HG03139 (cell line): ENCODE results near the gene ADAMTS13.

Experiments
- ATAC-seq: cut with Tn5 transposase; IDR thresholded peaks from one replicate; pipeline ENCODE4 v1.9.1; 2021; ENCODE audit not compliant: unreplicated experiment

ADAMTS13 gene

DNA sequence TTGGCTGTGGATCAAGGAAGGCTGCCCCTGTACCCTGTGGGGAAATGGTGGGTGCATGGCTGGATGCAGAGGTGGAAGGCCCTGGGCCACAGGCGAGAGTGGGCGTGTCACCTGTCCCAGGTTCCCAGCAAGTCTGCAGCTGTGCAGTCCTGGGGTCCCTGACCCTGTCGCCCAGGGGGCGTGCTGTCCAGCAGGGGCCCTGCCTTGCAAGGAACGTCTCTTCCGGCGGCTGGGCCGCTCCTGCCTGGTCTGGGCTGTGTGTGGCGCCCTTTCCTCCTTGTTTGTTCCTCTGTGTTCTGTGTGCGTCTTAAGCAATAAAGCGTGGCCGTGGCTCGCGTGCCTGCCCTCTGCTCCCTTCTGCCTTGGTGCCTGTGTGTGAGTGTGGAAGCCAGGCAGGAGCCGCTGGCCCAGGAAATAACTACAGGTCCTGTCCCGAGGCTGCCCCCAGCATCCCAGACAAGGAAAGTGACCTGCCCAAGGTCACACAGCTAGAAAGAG lies 48.3 kb downstream of the ADAMTS13 start:
- ATAC-seq: no peak

DNA sequence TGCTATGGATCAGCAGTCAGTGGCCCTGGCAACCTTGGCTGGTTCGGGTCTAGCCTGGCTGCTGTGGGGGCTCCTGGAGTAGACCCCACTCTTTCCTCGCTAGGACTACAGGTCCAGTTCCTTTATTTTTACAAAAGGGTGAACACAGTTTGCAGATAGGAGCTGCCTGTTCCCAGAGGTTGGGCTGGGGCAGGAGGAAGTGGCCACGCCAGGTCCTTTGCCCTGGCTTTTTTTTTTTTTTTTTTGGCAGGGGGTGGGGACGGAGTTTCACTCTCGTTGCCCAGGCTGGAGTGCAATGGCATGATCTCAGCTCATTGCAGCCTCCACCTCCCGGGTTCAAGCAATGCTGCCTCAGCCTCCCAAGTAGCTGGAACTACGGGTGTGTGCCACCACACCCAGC lies 48.8 kb downstream of the ADAMTS13 start:
- no peak for ATAC-seq

DNA sequence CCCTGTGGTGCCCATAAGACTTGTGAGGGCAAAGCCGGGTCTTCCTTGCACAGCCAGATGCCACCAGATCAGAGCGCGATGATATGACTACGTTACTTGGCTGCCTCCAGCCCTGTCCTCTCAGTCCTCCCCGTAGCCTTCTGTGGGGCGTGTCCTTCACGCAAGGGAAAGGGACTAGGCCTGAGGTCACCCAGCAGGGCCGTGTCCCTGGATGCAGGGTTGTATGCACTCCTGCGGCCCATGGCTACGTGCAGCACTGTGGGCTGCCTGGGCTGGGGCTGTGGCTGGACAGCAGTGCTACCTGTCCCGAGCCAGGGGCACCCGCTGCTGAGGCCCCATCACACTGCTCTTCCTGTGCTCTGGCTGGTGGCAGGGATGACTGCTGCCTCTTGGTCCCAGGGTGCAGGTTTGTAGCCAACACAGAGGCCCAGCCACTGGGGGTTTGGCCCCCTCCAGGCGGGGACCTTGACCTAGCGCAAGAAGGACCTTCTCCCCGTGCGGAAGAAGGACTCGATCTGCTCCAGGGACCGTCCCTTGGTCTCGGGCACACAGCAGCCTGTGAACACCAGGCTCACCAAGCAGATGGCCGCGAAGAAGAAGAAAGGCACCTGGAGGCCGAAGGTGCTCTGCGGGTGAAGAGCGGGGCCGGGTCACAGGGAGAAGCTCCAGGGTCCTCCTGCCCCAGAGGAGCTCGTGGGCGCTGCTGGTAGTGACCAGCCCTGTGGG lies 49.5 kb downstream of the ADAMTS13 start:
- ATAC-seq: no peak

DNA sequence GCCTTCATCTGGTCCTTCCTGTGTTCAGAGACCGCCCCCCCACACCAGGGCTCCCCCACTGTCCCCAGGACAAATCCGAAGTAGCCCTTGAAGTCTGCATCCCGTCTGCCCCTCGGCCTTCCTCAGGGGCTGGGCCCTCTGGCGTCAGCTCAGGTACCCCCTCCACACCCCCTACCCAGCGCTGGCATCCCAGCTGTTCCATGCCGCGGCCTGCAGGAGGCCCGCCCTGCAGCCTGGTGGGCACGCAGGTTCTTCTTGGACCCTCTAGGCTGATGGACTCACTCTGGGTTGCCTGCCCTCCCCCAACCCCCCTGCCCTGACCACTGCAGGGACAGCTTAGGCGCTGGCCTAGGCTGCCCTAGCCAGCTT lies 50.1 kb downstream of the ADAMTS13 start:
- no peak for ATAC-seq

DNA sequence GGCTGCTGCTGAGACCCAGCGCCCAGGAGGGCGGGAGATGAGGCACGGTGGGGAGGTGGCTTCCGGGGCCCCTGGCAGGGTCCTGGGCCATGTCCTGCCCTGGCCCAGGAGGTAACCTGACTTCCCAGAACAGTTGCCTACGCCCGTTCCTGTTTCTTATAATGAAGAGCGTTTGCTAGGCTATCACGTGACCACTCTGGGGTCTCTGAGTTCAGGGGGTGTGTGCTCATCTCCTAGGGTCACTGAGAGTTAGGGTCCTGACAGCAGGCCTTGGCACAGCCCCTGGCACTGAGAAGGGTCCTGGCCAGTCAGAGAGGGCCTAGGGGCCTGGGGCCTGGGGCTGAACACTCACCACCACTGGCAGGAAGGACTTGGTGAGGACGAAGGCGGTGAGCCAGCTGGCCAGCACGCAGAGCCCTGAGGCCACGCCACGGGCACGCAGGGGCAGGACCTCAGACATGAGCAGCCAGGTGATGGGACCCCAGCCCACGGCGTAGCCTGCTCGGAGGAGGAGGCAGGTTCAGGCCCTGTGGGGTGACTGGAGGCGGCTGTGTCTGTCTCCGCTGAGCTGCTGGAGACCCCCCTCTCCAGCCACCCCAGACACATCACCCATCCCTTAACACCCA lies 50.7 kb downstream of the ADAMTS13 start:
- no peak for ATAC-seq

DNA sequence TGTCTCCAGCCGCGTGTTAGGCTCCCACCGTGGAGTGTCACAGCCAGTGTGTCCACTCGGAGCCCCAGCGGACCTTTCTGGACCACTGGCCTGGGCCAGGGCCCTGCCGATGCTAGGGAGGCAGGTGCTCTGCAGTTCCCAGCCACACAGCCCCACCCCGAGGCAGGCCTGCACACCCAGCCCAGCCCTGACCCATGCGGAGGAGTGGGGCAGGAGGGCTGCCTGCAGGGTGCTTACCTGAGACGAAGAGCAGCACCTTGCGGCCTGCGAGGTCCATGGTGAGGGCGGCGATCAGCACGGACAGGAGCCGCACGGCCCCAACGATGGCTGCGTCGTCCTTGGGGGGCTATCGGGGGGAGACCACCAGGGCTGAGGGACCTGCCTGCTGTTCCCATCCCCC lies 51.6 kb downstream of the ADAMTS13 start:
- no peak for ATAC-seq

DNA sequence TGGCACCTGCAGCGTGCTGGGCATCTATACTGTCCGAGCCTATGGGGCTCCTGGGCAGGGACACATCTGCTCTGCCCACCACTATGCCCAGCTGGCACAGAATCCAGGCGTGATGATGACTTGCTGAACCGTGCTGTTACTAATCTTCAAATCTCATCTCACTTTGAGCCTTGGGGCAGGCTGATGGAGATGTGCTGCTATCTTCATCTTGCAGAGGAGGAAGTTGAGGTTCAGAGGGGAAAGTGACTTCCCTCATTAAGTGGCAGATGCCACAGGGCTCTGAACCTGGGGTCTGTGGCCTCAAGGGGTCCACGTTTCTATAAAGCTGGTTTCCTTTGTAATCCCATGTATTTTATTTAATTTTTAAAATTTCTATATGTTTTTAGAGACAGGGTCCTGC lies 52.0 kb downstream of the ADAMTS13 start:
- no peak for ATAC-seq

DNA sequence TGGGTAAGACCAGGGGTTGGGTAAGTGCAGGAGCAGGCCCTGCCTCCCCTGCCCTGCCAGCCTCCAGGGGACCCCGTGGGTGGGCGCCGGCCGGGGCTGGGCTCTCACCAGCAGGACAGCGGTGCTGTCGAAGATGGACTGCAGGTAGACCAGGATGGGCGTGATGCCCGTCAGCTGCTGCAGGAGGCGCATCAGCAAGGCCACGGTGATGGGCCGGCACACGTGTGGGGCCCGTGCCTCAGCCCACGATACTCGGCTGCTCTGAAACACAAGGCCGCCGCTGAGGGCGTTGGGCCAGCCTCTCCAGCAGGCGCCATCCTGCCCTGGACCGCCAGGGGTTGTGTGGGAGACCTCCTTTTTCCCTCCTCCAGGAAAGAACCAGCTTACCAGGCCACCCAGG lies 52.7 kb downstream of the ADAMTS13 start:
- no peak for ATAC-seq

DNA sequence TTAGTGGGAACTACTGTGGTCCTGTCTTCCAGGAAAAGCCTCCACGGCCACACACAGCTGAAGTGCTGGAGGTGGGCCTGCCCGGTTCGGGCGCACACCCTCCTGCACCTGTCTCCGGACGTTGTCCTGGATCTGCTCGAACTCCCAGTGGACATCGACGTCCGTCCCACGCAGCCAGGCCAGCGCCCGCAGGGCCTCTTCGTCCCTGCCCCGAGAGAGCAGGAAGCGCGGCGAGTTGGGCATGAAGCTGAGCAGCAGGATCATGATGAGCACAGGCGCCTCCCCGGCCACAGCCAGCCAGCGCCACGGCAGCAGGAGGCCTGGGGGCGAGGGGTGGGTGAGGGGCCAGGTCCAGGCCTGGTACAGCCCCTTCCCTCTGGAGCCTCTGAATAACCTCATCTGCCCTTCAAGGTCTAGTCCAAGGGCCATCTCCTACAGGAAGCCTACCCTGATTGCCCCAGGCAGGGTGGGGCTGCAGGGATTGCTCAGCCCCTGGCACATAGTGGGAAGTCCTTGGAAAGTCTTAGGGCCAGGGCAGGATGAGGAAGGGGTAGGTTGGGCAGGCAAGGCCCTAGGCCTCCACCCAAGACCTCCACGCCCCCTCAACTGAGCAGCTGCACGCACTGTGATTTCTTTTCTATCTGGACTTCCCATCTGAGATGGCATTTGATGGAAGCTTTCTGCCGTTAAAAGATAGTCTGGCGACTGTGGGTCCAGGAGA lies 53.3 kb downstream of the ADAMTS13 start:
- no peak for ATAC-seq

DNA sequence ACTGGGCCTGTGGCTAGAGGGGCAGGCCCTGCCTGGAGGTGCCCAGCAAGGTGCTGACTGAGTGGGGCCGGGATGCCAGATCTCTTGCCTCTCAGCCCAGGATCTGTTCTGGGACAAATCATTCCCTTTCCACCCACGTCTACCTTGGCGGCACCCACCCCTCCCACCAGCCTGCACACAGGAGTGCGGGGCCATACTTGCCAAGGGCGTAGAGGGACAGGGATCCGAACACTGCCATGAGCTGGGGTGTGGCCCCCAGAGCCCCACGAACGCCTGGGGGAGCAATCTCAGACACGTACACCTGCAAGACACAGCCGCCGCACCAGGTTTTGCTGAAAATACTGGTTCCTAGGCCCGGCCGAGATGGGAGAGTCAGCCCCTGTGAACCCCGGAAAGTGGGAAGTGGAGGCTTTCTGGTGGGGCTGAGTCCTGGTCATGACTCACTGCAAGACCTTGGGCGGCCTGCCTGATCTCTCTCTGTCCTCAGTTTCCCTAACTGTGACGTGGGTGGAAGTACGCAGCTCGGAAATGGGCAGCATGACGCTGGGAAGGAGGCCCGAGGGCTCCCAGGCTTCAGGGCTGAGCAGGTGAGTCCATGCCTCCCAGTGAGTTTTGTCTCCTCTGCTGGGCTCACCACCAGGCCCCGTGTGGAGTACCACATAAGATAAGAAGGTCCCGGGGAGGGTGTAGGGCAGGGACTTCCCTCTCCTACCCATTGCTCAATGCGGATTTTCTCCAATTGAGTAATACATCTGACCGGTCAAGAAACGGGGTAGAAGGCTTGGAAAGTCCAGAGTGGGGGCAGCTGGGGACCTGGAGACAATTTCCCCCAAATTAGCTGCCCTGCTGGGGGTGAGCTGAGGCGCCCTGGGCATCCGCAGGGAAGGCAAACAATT lies 54.1 kb downstream of the ADAMTS13 start:
- no peak for ATAC-seq

DNA sequence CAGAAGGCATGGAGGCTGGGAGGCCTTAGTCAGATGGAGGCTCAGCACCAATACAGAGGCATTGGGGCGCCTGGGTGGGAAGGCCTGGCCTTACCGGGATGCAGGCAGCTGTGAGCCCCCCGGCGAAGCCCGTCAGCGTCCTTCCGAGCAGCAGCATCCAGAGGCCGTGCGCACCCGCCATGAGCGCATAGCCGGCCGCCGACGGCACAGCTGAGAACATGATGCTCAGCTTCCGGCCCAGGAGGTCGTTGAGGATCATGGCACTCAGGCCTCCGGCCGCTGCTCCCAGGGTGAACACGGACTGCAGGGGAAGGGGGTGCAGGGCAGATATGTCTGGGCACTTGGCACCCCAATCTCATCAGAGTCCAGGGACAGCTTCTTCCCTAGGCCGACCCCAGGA lies 54.8 kb downstream of the ADAMTS13 start:
- no peak for ATAC-seq

DNA sequence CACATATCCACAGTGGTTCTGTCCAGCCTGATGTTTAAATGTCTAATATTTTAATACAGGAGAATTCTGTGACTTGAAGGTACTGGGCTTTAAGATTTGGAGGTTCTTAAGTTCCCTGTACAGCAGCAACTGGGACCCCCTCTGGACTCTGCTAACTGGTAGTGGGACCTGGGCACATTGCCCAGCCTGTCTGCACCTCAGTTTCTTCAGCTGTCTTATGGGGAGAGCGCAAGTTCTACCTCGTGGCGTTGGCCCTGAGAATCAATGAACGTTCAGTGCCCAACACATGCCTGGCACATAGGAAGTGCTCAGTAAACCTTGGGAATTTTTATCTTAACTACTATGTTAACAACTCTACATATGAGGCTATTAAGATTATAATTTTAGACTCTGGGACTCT lies 55.3 kb downstream of the ADAMTS13 start:
- no peak for ATAC-seq

DNA sequence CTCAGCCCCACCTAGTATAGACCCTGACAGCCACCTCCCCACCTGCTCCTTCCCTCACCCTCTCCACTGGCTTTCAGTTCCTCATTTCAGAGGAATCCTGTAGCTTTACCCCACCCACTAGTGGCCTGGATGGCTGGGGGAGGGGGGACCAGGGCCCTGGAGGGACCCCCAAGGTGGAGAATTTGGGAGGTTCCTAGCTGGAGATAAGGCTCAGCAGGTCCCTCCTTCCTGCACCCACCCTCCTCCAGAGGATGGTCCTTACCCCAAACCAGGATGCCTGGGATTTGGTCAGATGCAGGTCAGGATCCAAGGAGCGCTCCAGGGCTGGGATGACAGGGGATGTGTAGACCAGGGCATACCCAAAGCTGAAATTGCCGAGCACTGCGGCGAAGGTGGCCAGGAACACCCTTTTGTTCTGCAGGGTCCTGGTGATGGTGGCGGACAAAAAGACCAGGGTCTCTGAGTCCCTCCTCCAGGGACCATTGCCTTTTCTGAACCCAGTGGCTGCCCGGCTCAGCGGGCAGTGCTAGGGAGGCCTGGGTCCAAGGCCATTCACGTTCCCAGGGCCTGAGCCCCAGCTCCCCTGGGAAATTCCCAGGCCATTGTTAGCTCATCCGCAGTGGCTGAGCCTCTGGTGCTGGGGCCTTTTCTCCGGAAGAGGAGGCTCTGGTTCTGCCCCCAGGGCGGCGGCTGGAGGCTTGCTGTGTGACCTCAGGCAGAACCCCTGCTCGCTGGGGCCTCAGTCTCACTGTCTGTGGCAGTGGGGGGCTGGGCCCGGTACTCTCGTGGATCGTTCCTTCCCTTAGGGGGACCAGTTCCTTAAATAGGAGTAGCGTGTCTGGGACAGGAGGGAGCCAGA lies 56.1 kb downstream of the ADAMTS13 start:
- ATAC-seq: peak; percentile 36

DNA sequence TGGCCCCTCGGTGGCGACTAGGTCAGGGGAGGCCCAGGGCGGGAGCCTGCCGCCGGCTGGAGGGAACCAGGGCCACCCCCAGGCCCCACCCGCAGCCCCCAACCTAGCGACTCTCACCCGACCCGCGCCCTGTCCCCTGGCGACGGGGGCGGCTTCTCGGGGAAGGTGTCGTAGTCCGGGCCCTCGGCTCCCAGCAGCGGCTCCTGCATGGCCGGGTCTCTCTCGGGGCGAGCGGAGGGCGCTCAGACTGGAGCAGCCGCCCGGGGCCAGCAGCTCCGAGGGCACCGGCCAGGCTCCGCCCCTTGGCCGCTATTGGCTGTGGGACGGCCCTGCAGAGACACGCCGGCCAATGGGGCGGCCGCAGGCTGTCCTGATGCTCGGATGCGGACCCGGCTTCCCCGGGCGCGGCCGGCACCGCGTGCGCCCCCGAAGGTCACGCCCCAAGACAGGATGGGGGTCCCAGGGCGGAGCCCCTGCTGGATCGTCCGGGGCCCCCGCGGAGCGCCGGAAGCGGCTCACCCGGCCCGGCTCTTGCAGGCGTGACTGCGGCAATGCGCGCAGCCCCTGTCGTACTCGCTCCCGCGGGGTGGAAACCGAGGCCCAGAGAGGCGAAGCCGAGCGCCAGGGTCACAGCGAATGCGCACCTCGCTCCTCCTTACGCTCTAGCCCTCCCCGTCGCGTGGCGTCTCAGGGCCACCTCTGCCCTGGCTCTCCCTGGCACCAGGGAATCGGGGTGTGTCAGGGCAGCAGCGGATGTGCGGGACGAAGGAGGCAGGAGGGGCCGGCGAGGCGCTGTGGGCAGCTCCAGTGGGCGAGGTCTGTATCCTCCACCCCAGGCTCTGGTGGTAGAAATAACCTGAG lies 56.9 kb downstream of the ADAMTS13 start, which contains the start of gene SLC2A6:
TSS of gene SLC2A6 (minus strand) at position 249 of the 861 bp plus-strand sequence. CDS start at position 209, 40 bp downstream.
- peak; percentile 70 for ATAC-seq

DNA sequence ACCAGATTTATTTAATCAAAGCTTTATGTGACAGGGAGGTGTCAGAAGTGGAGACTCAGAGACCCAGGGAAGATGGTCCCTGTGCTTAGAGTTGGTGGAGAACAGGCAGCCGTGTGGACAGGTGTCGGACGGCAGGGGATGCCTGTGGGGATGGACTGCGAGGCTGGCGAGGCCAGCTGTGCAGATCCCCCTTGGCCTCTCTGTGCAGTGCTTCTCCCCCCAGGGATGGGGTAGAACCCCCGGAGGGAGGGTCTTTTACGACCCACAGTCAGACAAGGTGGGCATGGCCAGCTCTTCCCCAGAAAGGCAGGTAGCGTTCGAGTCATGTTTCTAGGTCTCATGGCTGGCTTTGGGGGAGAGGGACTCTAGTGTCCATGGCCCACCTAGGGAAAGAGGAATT lies 61.4 kb downstream of the ADAMTS13 start:
- no peak for ATAC-seq

DNA sequence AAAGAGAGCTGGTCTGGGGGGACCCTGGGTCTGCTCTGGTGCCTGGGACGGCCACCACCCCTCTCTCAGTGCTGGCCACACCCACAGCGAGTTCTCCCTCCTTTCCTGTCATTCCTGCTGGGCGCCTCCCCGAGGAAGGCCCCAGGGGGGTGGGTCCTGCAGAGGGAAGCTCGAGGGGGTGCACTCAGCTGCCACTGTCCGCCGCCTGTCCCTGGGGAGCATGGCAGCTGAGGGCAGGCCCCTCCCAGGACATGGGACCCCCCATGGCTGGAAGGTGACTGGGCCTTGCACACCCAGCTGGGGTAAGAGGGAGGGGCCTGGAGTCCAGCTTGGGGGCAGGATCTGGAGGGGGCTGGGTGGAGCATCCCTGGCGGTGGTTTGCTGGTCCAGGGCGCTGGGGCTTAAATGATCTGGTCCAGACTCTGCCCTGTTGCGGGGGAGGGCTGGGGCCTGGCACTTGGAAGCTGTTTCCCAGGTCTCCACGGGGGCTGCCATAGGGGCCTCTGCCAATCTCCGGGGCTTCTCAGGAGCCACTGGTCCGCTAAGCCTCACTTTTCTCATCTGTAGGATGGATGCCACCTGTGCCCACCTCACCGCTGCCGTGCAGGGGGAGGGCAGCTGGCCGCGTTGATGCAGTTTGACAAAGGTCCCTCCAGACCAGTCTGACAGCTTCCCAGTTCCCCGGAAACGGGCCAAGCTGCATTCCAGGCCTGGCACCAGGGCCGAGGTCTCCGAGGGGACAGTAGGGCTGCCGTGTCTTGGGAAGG lies 62.7 kb downstream of the ADAMTS13 start:
- ATAC-seq: no peak

DNA sequence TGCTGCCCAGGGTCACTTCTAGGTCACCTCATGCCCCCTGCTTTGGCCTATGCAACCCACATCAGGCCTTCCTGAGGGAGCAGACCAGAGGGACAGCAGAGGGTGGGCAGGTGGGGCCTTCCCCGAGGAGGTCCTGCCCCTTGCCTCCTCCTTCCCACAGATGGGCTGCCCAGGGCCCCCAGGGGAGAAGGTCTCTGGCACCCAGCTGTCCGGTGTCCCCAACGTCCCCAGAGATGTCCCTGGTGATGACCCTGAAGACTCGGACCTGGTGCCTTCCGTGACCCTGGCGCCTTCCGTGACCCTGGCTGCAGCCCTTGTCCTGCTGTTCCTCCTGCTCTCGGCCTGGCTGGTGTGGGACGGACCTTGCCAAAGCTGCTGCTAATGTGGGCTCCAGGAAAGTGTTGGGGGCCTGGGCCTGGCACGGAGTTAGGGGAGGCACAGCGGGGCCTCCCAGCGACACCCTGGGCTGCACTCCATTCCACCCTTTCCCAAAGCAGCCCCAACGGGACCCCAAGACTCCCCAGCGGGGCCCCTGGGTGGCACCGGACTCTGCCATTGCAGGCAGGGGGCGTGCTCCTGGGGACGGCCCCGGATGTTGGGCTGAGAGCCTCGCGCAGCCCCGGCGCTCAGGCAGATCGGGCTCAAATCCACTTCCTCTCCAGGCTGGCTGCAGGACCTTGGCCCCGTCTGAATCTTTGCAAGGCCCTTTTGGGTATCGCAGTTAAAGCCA lies 63.5 kb downstream of the ADAMTS13 start:
- ATAC-seq: no peak

DNA sequence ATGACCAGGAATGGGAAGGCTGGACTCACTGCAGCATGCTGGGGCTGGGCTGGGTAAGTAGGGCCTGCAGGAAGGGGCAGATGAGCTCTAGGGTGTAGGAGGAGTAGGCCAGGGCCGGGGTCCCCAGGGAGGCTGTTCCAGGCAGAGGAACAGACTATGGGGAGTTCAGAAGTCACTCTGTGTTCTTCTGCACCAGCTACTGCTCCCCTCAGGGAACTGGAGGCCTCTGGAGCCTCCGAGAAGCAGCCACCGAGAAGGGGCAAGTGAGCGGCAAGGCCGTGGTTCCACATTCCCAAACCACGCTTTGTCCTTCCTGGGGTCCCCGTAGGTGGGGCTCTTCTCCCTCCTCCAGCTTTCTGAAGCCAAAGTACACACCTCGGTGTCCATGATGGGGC lies 65.2 kb downstream of the ADAMTS13 start:
- ATAC-seq: no peak
